HFFc6 (cell line): ENCODE data around the gene TMEM229B. TPM values are rescaled to one million over a fixed set of nuclear protein-coding genes. Genes with fewer than 3 reads are reported as not detected.
"Not testable (repeated sequence)": the region's sequence is repeated elsewhere in the genome, so short reads cannot be mapped to it uniquely, and the experiment has no call there.

Experiments used
- DNase-seq: peaks from one replicate; pipeline ENCODE4 v3.0.0-alpha.2; 2018
- H3K27ac Mint-ChIP-seq: 2 replicates; pipeline ENCODE4 v1.8.0; 2020; ENCODE audit warnings: mild to moderate bottlenecking, mixed read lengths
- H3K27me3 Mint-ChIP-seq: 2 replicates; pipeline ENCODE4 v1.8.0; 2021; ENCODE audit warnings: mild to moderate bottlenecking, moderate library complexity, mixed read lengths; ENCODE audit not compliant: insufficient read depth
- H3K36me3 Mint-ChIP-seq: 2 replicates; pipeline ENCODE4 v1.8.0; 2021; ENCODE audit warnings: low read depth, mixed read lengths
- H3K4me1 Mint-ChIP-seq: 2 replicates; pipeline ENCODE4 v1.8.0; 2020; ENCODE audit warnings: low read depth, mixed read lengths
- H3K4me3 Mint-ChIP-seq: 2 replicates; pipeline ENCODE4 v1.8.0; 2020; ENCODE audit warnings: mild to moderate bottlenecking, moderate library complexity, mixed read lengths
- H3K9me3 Mint-ChIP-seq: 2 replicates; pipeline ENCODE4 v1.8.0; 2020; ENCODE audit warnings: mild to moderate bottlenecking, mixed read lengths
- total RNA-seq, 6 experiments: library from RNA; stranded (reverse); fragmentation: NEBNext Ultra II Directional; extraction: Animal tissue kit (Norgen Biotek cat#: 25700); gene quantifications; 2 replicates in 1 of 6; 3 replicates in 5 of 6; pipeline ENCODE4 v1.2.3, GENCODE V29; 2021
- TF ChIP-seq, protein P1 (sequence below): fragments of 200-600 bp; sonication (generic); IDR thresholded peaks from 2 replicates; pipeline ENCODE4 v1.5.0; 2021; ENCODE audit warnings: antibody characterized with exemption, mild to moderate bottlenecking

The TMEM229B gene
- total RNA-seq, 6 experiments from 2014 or later: 0.06 to 0.38 (median 0.20) TPM

DNA sequence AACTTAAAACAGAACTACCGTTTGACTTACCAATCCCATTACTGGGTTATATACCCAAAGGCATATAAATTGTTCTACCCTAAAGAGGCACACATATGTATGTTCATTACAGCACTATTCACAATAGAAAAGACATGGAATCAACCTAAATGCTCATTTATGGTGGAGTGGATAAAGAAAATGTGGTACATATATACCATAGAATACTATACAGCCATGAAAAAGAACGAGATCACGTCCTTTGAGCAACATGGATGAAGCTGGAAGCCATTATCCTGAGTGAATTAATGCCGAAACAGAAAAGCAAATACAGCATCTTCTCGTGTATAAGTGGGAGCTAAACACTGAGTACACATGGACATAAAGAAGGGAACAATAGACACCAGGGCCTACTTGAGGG is 31.8 kb downstream of the TMEM229B start:
- Mint-ChIP-seq H3K36me3 (no peaks in the 10 kb centered on the region), H3K9me3 (no peaks in the 10 kb centered on the region), H3K27ac (no peak overlapping the region), H3K4me3 (no peak overlapping the region), H3K4me1 (no peaks in the 10 kb centered on the region), H3K27me3 (peaks cover 43% of the 10 kb centered on the region)
- no peak for DNase-seq
- TF ChIP-seq, protein P1, sequence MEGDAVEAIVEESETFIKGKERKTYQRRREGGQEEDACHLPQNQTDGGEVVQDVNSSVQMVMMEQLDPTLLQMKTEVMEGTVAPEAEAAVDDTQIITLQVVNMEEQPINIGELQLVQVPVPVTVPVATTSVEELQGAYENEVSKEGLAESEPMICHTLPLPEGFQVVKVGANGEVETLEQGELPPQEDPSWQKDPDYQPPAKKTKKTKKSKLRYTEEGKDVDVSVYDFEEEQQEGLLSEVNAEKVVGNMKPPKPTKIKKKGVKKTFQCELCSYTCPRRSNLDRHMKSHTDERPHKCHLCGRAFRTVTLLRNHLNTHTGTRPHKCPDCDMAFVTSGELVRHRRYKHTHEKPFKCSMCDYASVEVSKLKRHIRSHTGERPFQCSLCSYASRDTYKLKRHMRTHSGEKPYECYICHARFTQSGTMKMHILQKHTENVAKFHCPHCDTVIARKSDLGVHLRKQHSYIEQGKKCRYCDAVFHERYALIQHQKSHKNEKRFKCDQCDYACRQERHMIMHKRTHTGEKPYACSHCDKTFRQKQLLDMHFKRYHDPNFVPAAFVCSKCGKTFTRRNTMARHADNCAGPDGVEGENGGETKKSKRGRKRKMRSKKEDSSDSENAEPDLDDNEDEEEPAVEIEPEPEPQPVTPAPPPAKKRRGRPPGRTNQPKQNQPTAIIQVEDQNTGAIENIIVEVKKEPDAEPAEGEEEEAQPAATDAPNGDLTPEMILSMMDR: no peak

DNA sequence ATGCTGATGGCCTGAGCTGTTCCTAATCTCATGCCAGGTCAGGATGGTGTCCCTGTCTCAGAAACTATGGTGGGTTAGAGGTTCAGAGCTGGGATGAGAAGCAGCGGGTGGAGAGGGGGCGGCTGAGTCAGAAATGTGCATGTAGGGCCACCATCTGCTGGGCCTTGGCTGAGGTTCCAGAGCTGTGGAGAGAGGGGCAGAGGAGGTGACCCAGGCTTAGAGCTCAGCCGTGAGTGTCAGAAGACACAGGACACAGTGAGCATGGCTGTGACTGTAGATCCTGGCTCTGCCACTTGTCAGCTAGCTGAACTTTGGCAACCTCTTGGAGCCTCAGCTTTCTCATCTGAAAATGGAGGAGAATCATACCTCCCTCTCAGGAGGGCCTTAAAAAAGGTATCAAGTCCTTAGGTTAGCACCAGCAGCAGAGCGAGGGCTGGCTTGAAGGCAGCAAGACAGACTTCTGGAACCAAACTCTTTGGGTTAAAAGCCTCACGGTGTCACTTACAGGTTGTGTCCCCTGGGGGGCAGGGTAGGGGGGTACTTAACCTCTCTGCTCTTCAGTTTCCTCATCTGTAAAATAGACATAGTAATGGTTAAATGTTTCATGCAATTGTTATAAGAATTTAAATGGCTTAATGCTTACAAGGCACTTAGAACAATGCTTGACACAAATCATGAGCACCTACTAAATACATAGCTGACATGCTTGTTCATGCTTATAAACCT is 34.8 kb downstream of the TMEM229B start:
- H3K27me3 Mint-ChIP-seq: peaks cover 44% of the 10 kb centered on the region
- TF ChIP-seq, protein P1: 0 out of 2 replicates have a peak, but pooled peaks have one; percentile 8
- no peak overlapping the region for H3K27ac Mint-ChIP-seq
- H3K36me3 Mint-ChIP-seq: peaks cover 9% of the 10 kb centered on the region; the same call in 1 of the 2 replicates
- H3K4me3 Mint-ChIP-seq: no peak overlapping the region
- H3K9me3 Mint-ChIP-seq: peaks cover 8% of the 10 kb centered on the region
- no peaks in the 10 kb centered on the region for H3K4me1 Mint-ChIP-seq
- no peak for DNase-seq

- not testable (repeated sequence) for DNase-seq, H3K4me1 Mint-ChIP-seq, H3K27ac Mint-ChIP-seq, H3K4me3 Mint-ChIP-seq, H3K9me3 Mint-ChIP-seq, H3K36me3 Mint-ChIP-seq
- peaks cover 37% of the 10 kb centered on the region for H3K27me3 Mint-ChIP-seq
Observed at GRCh38 chr14:67451667-67452066, 36.9 kb downstream of the TMEM229B start.

GRCh38 chr14:67449096-67449495 is 39.4 kb downstream of the TMEM229B start:
- peaks cover 9% of the 10 kb centered on the region; the same call in 1 of the 2 replicates for H3K36me3 Mint-ChIP-seq
- peaks cover 38% of the 10 kb centered on the region for H3K27me3 Mint-ChIP-seq
- peaks cover 21% of the 10 kb centered on the region for H3K4me1 Mint-ChIP-seq

DNA sequence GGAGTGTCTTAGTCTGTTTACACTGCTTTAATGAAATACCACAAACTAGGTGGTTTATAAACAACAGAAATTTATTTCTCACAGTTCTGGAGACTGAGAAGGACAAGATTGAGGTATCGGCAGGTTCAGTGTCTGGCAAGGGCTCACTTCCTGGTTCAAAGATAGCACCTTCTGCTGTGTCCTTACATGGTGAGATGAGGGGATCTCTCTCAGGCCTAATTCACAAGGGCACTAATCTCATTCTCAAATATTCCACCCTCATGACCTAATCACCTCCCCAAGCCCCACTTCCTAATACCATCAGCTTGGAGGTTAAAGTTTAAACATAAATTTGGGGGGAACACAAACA is 41.5 kb downstream of the TMEM229B start:
- Mint-ChIP-seq H3K36me3 (peaks cover 9% of the 10 kb centered on the region; the same call in 1 of the 2 replicates), H3K27me3 (peaks cover 39% of the 10 kb centered on the region), H3K4me1 (peaks cover 25% of the 10 kb centered on the region), H3K4me3 (no peak overlapping the region), H3K27ac (no peak overlapping the region), H3K9me3 (peaks cover 8% of the 10 kb centered on the region)
- TF ChIP-seq, protein P1: no peak
- no peak for DNase-seq

More at GRCh38 chr14:67449096-67449495, 39.4 kb downstream of the TMEM229B start:
- Mint-ChIP-seq H3K9me3 (peaks cover 8% of the 10 kb centered on the region), H3K4me3 (no peak overlapping the region), H3K27ac (no peak overlapping the region)
- no peak for DNase-seq
- TF ChIP-seq, protein P1: no peak

GRCh38 chr14:67446371-67447032 is 42.0 kb downstream of the TMEM229B start:
- peaks cover 9% of the 10 kb centered on the region; the same call in 1 of the 2 replicates for H3K36me3 Mint-ChIP-seq
- H3K27me3 Mint-ChIP-seq: peaks cover 37% of the 10 kb centered on the region
- no peak overlapping the region for H3K4me3 Mint-ChIP-seq
- no peak for DNase-seq
- H3K4me1 Mint-ChIP-seq: peaks cover 25% of the 10 kb centered on the region
- TF ChIP-seq, protein P1: no peak
- peaks cover 8% of the 10 kb centered on the region for H3K9me3 Mint-ChIP-seq
- H3K27ac Mint-ChIP-seq: no peak overlapping the region
